H1 (cell line): ENCODE data around the gene SLC2A5. TPM values are rescaled to one million over a fixed set of nuclear protein-coding genes. Genes with fewer than 3 reads are reported as not detected.
"Not testable (repeated sequence)": the region's sequence is repeated elsewhere in the genome, so short reads cannot be mapped to it uniquely, and the experiment has no call there.

Experiments
- CTCF ChIA-PET: fragments of 300-600 bp; sonication (Branson Sonifier 250); formaldehyde crosslinking; loops from one replicate; lab custom pipeline; 2021; ENCODE audit not compliant: partially characterized antibody; lab: Charles Lee
- POLR2A ChIA-PET: fragments of 300-600 bp; sonication (Branson Sonifier 250); formaldehyde crosslinking; loops from one replicate; lab custom pipeline; 2021; ENCODE audit warnings: inconsistent platforms; ENCODE audit not compliant: partially characterized antibody; lab: Charles Lee
- DNase-seq, 2 experiments: peaks; one replicate each; pipeline versions ENCODE4 v3.0.0 to v3.0.0-alpha.2; 2010 to 2022; ENCODE audit warnings: low spot score in 2 of 2, low read depth in 1 of 2, mixed read lengths in 1 of 2
- FAIRE-seq: peaks from 2 replicates; lab custom pipeline; 2011; peaks lifted over from hg19 to GRCh38; lab: Jason Lieb, UNC
- H2AFZ ChIP-seq: 2 replicates; pipeline ENCODE4 v1.8.1; 2012; ENCODE audit warnings: low read length, inconsistent platforms
- H2AK5ac ChIP-seq: 2 replicates; pipeline ENCODE4 v1.6.1; 2013; ENCODE audit warnings: low read depth, low read length
- H2BK120ac ChIP-seq: replicated peaks from 2 replicates; pipeline ENCODE3; 2013; ENCODE audit warnings: low read depth, low read length, inconsistent platforms
- H2BK12ac ChIP-seq: 2 replicates; pipeline ENCODE4 v1.6.1; 2013; ENCODE audit warnings: low read depth, low read length
- H2BK15ac ChIP-seq: 2 replicates; pipeline ENCODE4 v1.6.1; 2013; ENCODE audit warnings: low read length
- H2BK20ac ChIP-seq: 2 replicates; pipeline ENCODE4 v1.6.1; 2013; ENCODE audit warnings: low read length
- H2BK5ac ChIP-seq: 2 replicates; pipeline ENCODE4 v1.6.1; 2013; ENCODE audit warnings: low read depth, low read length
- H3K14ac ChIP-seq: 2 replicates; pipeline ENCODE4 v1.6.1; 2013; ENCODE audit warnings: inconsistent platforms; ENCODE audit not compliant: insufficient read length
- H3K18ac ChIP-seq: 2 replicates; pipeline ENCODE4 v1.6.1; 2013; ENCODE audit warnings: low read length; ENCODE audit errors: extremely low read depth
- H3K23ac ChIP-seq: 2 replicates; pipeline ENCODE4 v1.6.1; 2013; ENCODE audit warnings: inconsistent platforms; ENCODE audit not compliant: insufficient read length
- H3K23me2 ChIP-seq: 2 replicates; pipeline ENCODE4 v1.6.1; 2013; ENCODE audit warnings: low read depth, low read length
- H3K27ac ChIP-seq: 2 replicates; pipeline ENCODE4 v1.6.1; 2011; ENCODE audit warnings: low read depth, low read length, inconsistent platforms
- H3K27me3 ChIP-seq, 4 experiments: replicated peaks in 1 of 4; 1 replicate in 1 of 4; 2 replicates in 3 of 4; pipeline versions ENCODE4 v1.6.1 to v1.8.1; 2011 to 2013; ENCODE audit warnings: low read length in 3 of 4, mild to moderate bottlenecking in 3 of 4, inconsistent platforms in 2 of 4, mixed read lengths in 2 of 4, moderate library complexity in 1 of 4; ENCODE audit not compliant: control insufficient read depth in 3 of 4, insufficient read depth in 3 of 4; ENCODE audit errors: extremely low read depth in 1 of 4
- H3K36me3 ChIP-seq, 4 experiments: 2 replicates each; pipeline versions ENCODE4 v1.6.1 to v1.8.1; 2011 to 2013; ENCODE audit warnings: mild to moderate bottlenecking in 4 of 4, low read length in 3 of 4, moderate library complexity in 2 of 4, control low read depth in 1 of 4, inconsistent platforms in 1 of 4; ENCODE audit not compliant: insufficient read depth in 4 of 4, control insufficient read depth in 2 of 4
- H3K4ac ChIP-seq: replicated peaks from 2 replicates; pipeline ENCODE3; 2013; ENCODE audit warnings: low read length, low read depth, mixed read lengths, inconsistent platforms; ENCODE audit not compliant: insufficient read length
- H3K4me1 ChIP-seq, 4 experiments: replicated peaks in 1 of 4; 1 replicate in 1 of 4; 2 replicates in 3 of 4; pipeline versions ENCODE4 v1.6.1 to v1.8.1; 2011 to 2013; ENCODE audit warnings: low read length in 3 of 4, inconsistent platforms in 2 of 4, mixed read lengths in 1 of 4; ENCODE audit not compliant: insufficient read depth in 4 of 4, control insufficient read depth in 3 of 4
- H3K4me2 ChIP-seq, 2 experiments: 2 replicates each; pipeline versions ENCODE4 v1.6.1 to v1.8.1; 2011 to 2013; ENCODE audit warnings: low read depth in 2 of 2, low read length in 2 of 2, control low read depth in 1 of 2, inconsistent platforms in 1 of 2, mild to moderate bottlenecking in 1 of 2; ENCODE audit not compliant: insufficient read depth in 1 of 2
- H3K4me3 ChIP-seq, 4 experiments: fragments of 200-600, 300-600 bp in 1 of 4; sonication (generic), shearing (Covaris generic), sonication (Bioruptor Twin) in 1 of 4; 2 replicates each; pipeline versions ENCODE4 v1.5.1 to v1.8.1; 2011 to 2016; ENCODE audit warnings: low read length in 4 of 4, low read depth in 3 of 4, control low read depth in 2 of 4, inconsistent platforms in 2 of 4, mild to moderate bottlenecking in 2 of 4, mixed read lengths in 1 of 4, moderate library complexity in 1 of 4; ENCODE audit not compliant: insufficient read depth in 2 of 4; ENCODE audit errors: extremely low read depth in 1 of 4
- H3K56ac ChIP-seq: replicated peaks from 2 replicates; pipeline ENCODE3; 2013; ENCODE audit warnings: low read depth, mild to moderate bottlenecking, mixed read lengths, low read length, inconsistent platforms; ENCODE audit not compliant: insufficient read length
- H3K79me1 ChIP-seq: 2 replicates; pipeline ENCODE4 v1.6.1; 2013; ENCODE audit warnings: low read depth, low read length, control low read depth
- H3K79me2 ChIP-seq, 2 experiments: 2 replicates each; pipeline versions ENCODE4 v1.6.1 to v1.8.1; 2012 to 2013; ENCODE audit warnings: low read length in 2 of 2, mild to moderate bottlenecking in 2 of 2, inconsistent platforms in 1 of 2; ENCODE audit not compliant: insufficient read depth in 2 of 2, control insufficient read depth in 1 of 2
- H3K9ac ChIP-seq, 4 experiments: replicated peaks in 1 of 4; 1 replicate in 1 of 4; 2 replicates in 3 of 4; pipeline versions ENCODE4 v1.6.1 to v1.8.1; 2011 to 2013; ENCODE audit warnings: low read depth in 3 of 4, low read length in 3 of 4, control low read depth in 2 of 4, mild to moderate bottlenecking in 2 of 4, moderate library complexity in 2 of 4, inconsistent platforms in 1 of 4; ENCODE audit errors: extremely low read depth in 1 of 4
- H3K9me3 ChIP-seq, 2 experiments: 2 replicates each; pipeline versions ENCODE4 v1.6.1 to v1.8.1; 2012 to 2013; ENCODE audit warnings: mild to moderate bottlenecking in 2 of 2, moderate library complexity in 2 of 2, control low read depth in 1 of 2, inconsistent platforms in 1 of 2, low read depth in 1 of 2, low read length in 1 of 2, mixed read lengths in 1 of 2; ENCODE audit not compliant: insufficient read depth in 2 of 2
- H4K20me1 ChIP-seq, 2 experiments: replicated peaks in 1 of 2; 2 replicates each; pipeline versions ENCODE3 to v1.8.1; 2011 to 2013; ENCODE audit warnings: inconsistent platforms in 2 of 2, low read length in 2 of 2, mild to moderate bottlenecking in 1 of 2; ENCODE audit not compliant: insufficient read depth in 2 of 2, control insufficient read depth in 1 of 2
- H4K5ac ChIP-seq: 2 replicates; pipeline ENCODE4 v1.6.1; 2013; ENCODE audit warnings: low read length, low read depth, mixed read lengths, inconsistent platforms; ENCODE audit not compliant: insufficient read length
- H4K8ac ChIP-seq: 2 replicates; pipeline ENCODE4 v1.8.0; 2013; ENCODE audit warnings: mild to moderate bottlenecking, moderate library complexity, low read length, inconsistent platforms; ENCODE audit not compliant: insufficient read depth; ENCODE audit errors: extremely low read depth
- H4K91ac ChIP-seq: replicated peaks from 2 replicates; pipeline ENCODE3; 2013; ENCODE audit warnings: low read length, mixed read lengths, inconsistent platforms; ENCODE audit not compliant: insufficient read length
- WGBS, 2 experiments: shearing (Covaris generic) in 1 of 2; methylation state at CpG; one replicate each; pipeline versions ENCODE4 v1.1.6 to v1.1.7; 2013 to 2015; ENCODE audit warnings: low lambda C conversion rate in 2 of 2, mixed read lengths in 2 of 2, inconsistent platforms in 1 of 2, low coverage in 1 of 2, missing lambda C conversion rate in 1 of 2; ENCODE audit not compliant: insufficient replicate concordance in 2 of 2, insufficient coverage in 1 of 2, insufficient read length in 1 of 2; ENCODE audit errors: extremely low coverage in 1 of 2, missing lambda C conversion rate in 1 of 2; 5-methylcytosine and 5-hydroxymethylcytosine counted together
- polyA plus RNA-seq, 7 experiments: library from polyadenylated mRNA; depleted of rRNA in 3 of 7; stranded (reverse) in 5 of 7; unstranded in 2 of 7; fragments of >200 nt in 5 of 7; fragments of 200-250 nt in 2 of 7; gene quantifications; 1 replicate in 5 of 7; 2 replicates in 1 of 7; 4 replicates in 1 of 7; pipeline versions ENCODE4 v1.2.1 to v1.2.3, GENCODE V29; 2011 to 2013; ENCODE audit warnings: missing spikeins in 2 of 7, mixed read lengths in 2 of 7
- total RNA-seq: library from RNA; stranded (reverse); fragmentation: NEBNext Ultra II Directional; extraction: Animal tissue kit (Norgen Biotek cat#: 25700); gene quantifications from 2 replicates; pipeline ENCODE4 v1.2.1, GENCODE V29; 2021

The SLC2A5 gene
- total and polyA plus RNA-seq, 2 of the 8 experiments (the other 6 are each of a cell fraction or from before 2014, with no cell fraction given): 0.12 TPM; not detected in 1

- H4K5ac ChIP-seq, H3K79me2 ChIP-seq, H3K18ac ChIP-seq, H4K8ac ChIP-seq, H3K23ac ChIP-seq, H3K27ac ChIP-seq, H2BK12ac ChIP-seq, FAIRE-seq, H4K91ac ChIP-seq, DNase-seq, H2BK15ac ChIP-seq, H3K23me2 ChIP-seq, H2AK5ac ChIP-seq, H3K9ac ChIP-seq, H4K20me1 ChIP-seq, H3K4ac ChIP-seq, H3K14ac ChIP-seq, H3K4me2 ChIP-seq, H3K4me3 ChIP-seq, H3K36me3 ChIP-seq, H2BK5ac ChIP-seq, H2BK120ac ChIP-seq, H2AFZ ChIP-seq, H3K56ac ChIP-seq, H3K4me1 ChIP-seq, H3K79me1 ChIP-seq, H2BK20ac ChIP-seq, H3K27me3 ChIP-seq: not testable (repeated sequence)
- CTCF ChIA-PET: interaction anchor here (0.9 to 1.8 kb wide), 4 partner anchors 8 to 111 kb away, joined by 3 to 5 read pairs (median 4); no protein-coding TSS in a partner anchor
- POLR2A ChIA-PET: interaction anchor here (1.9 kb wide), 1 partner anchor 21 kb away, joined by 8 read pairs; no protein-coding TSS in a partner anchor
- H3K9me3 ChIP-seq: peaks cover 12 to 14% of the 10 kb centered on the region in 2 experiments; a peak in 3 of 4 replicates
- WGBS, 2 experiments: 86% methylated on average over 4 of the region's 4 CpGs; no CpG with 5 or more reads in 1 of the 2 experiments
Measured at GRCh38 chr1:9031077-9031476, 38.4 kb downstream of the SLC2A5 start.
